GM12878 (cell line): ENCODE measurements around the gene SPOCK1. TPM values are rescaled to one million over a fixed set of nuclear protein-coding genes. Genes with fewer than 3 reads are reported as not detected.

ENCODE experiments used
- ATAC-seq: fragments of 200-7000 bp; cut with Tn5 transposase; 3 replicates; pipeline ENCODE4 v1.9.1; 2020; ENCODE audit warnings: mild to moderate bottlenecking, moderate library complexity
- BruUV-seq: library from RNA; stranded (reverse); fragments of 400-500 nt; replicated peaks from 2 replicates; lab custom pipeline; 2021; lab: Mats Ljungman, UMichigan
- CTCF ChIA-PET: fragments of 300-600 bp; sonication (Branson Sonifier 250); formaldehyde crosslinking; extraction: SDS; loops from one replicate; lab custom pipeline; 2021; ENCODE audit warnings: inconsistent platforms; lab: Yijun Ruan, JAX
- POLR2A ChIA-PET: fragments of 350-600 bp; formaldehyde crosslinking; extraction: SDS; loops from one replicate; lab custom pipeline; 2021; ENCODE audit warnings: inconsistent platforms; lab: Charles Lee
- RAD21 ChIA-PET: fragments of 300-600 bp; sonication (Branson Sonifier 250); formaldehyde crosslinking; loops from one replicate; lab custom pipeline; 2023; ENCODE audit warnings: antibody characterized with exemption; ENCODE audit not compliant: unreplicated experiment; lab: Charles Lee
- SMC1A ChIA-PET: fragments of 300-600 bp; sonication (Branson Sonifier 250); formaldehyde crosslinking; loops from one replicate; lab custom pipeline; 2023; ENCODE audit not compliant: unreplicated experiment, uncharacterized antibody; lab: Charles Lee
- DNase-seq: peaks from one replicate; pipeline ENCODE4 v3.0.0-alpha.2; 2011; ENCODE audit warnings: low read depth, low spot score
- FAIRE-seq: peaks from 3 replicates; lab custom pipeline; 2011; peaks lifted over from hg19 to GRCh38; lab: Jason Lieb, UNC
- H2AFZ ChIP-seq: 2 replicates; pipeline ENCODE4 v1.6.0; 2011; ENCODE audit warnings: low read depth, low read length, control low read depth; ENCODE audit not compliant: control insufficient read depth
- H3K27ac ChIP-seq: 2 replicates; pipeline ENCODE4 v1.5.1; 2011; ENCODE audit warnings: control low read depth; ENCODE audit not compliant: control insufficient read depth, insufficient read depth
- H3K27me3 ChIP-seq, 2 experiments: replicated peaks in 1 of 2; 2 replicates each; pipeline versions ENCODE4 v1.6.0 to v1.6.1; 2011; ENCODE audit warnings: low read length in 1 of 2; ENCODE audit not compliant: control insufficient read depth in 2 of 2, insufficient read depth in 2 of 2
- H3K36me3 ChIP-seq, 2 experiments: 2 replicates each; pipeline ENCODE4 v1.5.1; 2011; ENCODE audit warnings: low read length in 1 of 2; ENCODE audit not compliant: control insufficient read depth in 2 of 2, insufficient read depth in 2 of 2
- H3K4me1 ChIP-seq: 2 replicates; pipeline ENCODE4 v1.6.1; 2011; ENCODE audit warnings: mild to moderate bottlenecking, low read length, moderate library complexity, mixed read lengths; ENCODE audit not compliant: control insufficient read depth, insufficient read depth
- H3K4me2 ChIP-seq: 2 replicates; pipeline ENCODE4 v1.6.0; 2011; ENCODE audit warnings: control low read depth; ENCODE audit not compliant: control insufficient read depth, insufficient read depth
- H3K4me3 ChIP-seq: fragments of 200-600 bp; sonication (generic); 2 replicates; pipeline ENCODE4 v1.5.1; 2016
- H3K79me2 ChIP-seq: 2 replicates; pipeline ENCODE4 v1.6.0; 2011; ENCODE audit warnings: low read length; ENCODE audit not compliant: control insufficient read depth, insufficient read depth
- H3K9ac ChIP-seq: 2 replicates; pipeline ENCODE4 v1.8.0; 2011; ENCODE audit warnings: low read length, control low read depth, mixed read lengths; ENCODE audit not compliant: control insufficient read depth, insufficient read depth
- H3K9me3 ChIP-seq: replicated peaks from 3 replicates; pipeline ENCODE4 v1.5.1; 2011; ENCODE audit warnings: mild to moderate bottlenecking, low read length; ENCODE audit not compliant: control insufficient read depth, insufficient read depth
- H4K20me1 ChIP-seq: 2 replicates; pipeline ENCODE4 v1.6.0; 2011; ENCODE audit not compliant: control insufficient read depth, insufficient read depth
- BHLHE40 ChIP-seq, 2 experiments: fragments of 450-650 bp in 1 of 2; IDR thresholded peaks; 2 replicates each; pipeline ENCODE4 v1.6.1; 2011 to 2017; ENCODE audit warnings: low read depth in 2 of 2, borderline replicate concordance in 1 of 2, improper control_type of control experiment in 1 of 2, low read length in 1 of 2, mild to moderate bottlenecking in 1 of 2
- CHD1 ChIP-seq: IDR thresholded peaks from 2 replicates; pipeline ENCODE4 v1.6.1; 2012; ENCODE audit warnings: low read depth, low read length, improper control_type of control experiment
- EP300 ChIP-seq, 2 experiments: fragments of 150-350 bp in 1 of 2; IDR thresholded peaks; 2 replicates each; pipeline ENCODE4 v1.6.1; 2011 to 2012; ENCODE audit warnings: low read depth in 2 of 2, low read length in 2 of 2, borderline replicate concordance in 1 of 2, improper control_type of control experiment in 1 of 2, inconsistent platforms in 1 of 2; ENCODE audit not compliant: control insufficient read depth in 1 of 2
- HCFC1 ChIP-seq: fragments of 150-350 bp; IDR thresholded peaks from 2 replicates; pipeline ENCODE4 v1.6.1; 2014; ENCODE audit warnings: low read length
- LARP7 ChIP-seq: fragments of 450-650 bp; IDR thresholded peaks from 2 replicates; pipeline ENCODE4 v1.6.1; 2017; ENCODE audit warnings: mild to moderate bottlenecking
- MTA2 ChIP-seq: fragments of 450-650 bp; IDR thresholded peaks from 2 replicates; pipeline ENCODE4 v1.6.1; 2016; ENCODE audit warnings: low read depth, mild to moderate bottlenecking, moderate library complexity
- NFYA ChIP-seq: IDR thresholded peaks from 2 replicates; pipeline ENCODE4 v1.6.1; 2011; ENCODE audit warnings: low read depth, mild to moderate bottlenecking, low read length, improper control_type of control experiment, borderline replicate concordance
- NR2C1 ChIP-seq: fragments of 450-650 bp; IDR thresholded peaks from 2 replicates; pipeline ENCODE4 v1.6.1; 2017; ENCODE audit warnings: antibody characterized with exemption, mild to moderate bottlenecking, moderate library complexity
- PAX5 ChIP-seq: IDR thresholded peaks from 2 replicates; pipeline ENCODE4 v1.6.1; 2011; ENCODE audit warnings: low read depth, low read length, borderline replicate concordance
- RCOR1 ChIP-seq: conservative IDR thresholded peaks from 2 replicates; pipeline ENCODE4 v1.6.1; 2012; ENCODE audit warnings: low read depth, low read length, improper control_type of control experiment
- RFX5 ChIP-seq: IDR thresholded peaks from 2 replicates; pipeline ENCODE4 v1.6.1; 2011; ENCODE audit warnings: low read depth, low read length, improper control_type of control experiment
- SRF ChIP-seq, 2 experiments: IDR thresholded peaks; 2 replicates each; pipeline ENCODE4 v1.6.1; 2011; ENCODE audit warnings: low read depth in 2 of 2, low read length in 2 of 2, mild to moderate bottlenecking in 1 of 2, moderate library complexity in 1 of 2
- SUZ12 ChIP-seq: fragments of 200-600 bp; sonication (generic); IDR thresholded peaks from one replicate; pipeline ENCODE4 v1.6.1; 2018; ENCODE audit warnings: antibody characterized with exemption, mild to moderate bottlenecking; ENCODE audit not compliant: unreplicated experiment
- TAF1 ChIP-seq: IDR thresholded peaks from 2 replicates; pipeline ENCODE4 v1.6.1; 2011; ENCODE audit warnings: mild to moderate bottlenecking, low read depth, low read length, borderline replicate concordance
- YY1 ChIP-seq: IDR thresholded peaks from 2 replicates; pipeline ENCODE4 v1.6.1; 2011; ENCODE audit warnings: low read depth, mild to moderate bottlenecking, low read length
- WGBS: methylation state at CpG from one replicate; pipeline ENCODE4 v1.1.6; 2016; ENCODE audit warnings: low lambda C conversion rate; ENCODE audit not compliant: insufficient replicate concordance, insufficient coverage; ENCODE audit errors: missing lambda C conversion rate; 5-methylcytosine and 5-hydroxymethylcytosine counted together
- in situ Hi-C: fragments of 300-500 bp; cut with MboI; formaldehyde crosslinking; loops from 9 replicates; pipeline ENCODE4 v1.14.3; 2018; ENCODE audit warnings: mixed read lengths
- intact Hi-C: fragments of 100-400 bp; cut with micrococcal nuclease; formaldehyde crosslinking; loops from one replicate; pipeline ENCODE4 v1.14.2; 2022; ENCODE audit not compliant: unreplicated experiment
- polyA plus RNA-seq, 11 experiments: library from polyadenylated mRNA; depleted of rRNA in 4 of 11; unstranded in 6 of 11; stranded (reverse) in 5 of 11; fragments of >200 nt; fragmentation: Nextera tagmentation in 4 of 11; fragmentation: Illumina TruSeq in 1 of 11; extraction: Ambion mirVana in 4 of 11; extraction: Trizol in 1 of 11; gene quantifications; 1 replicate in 1 of 11; 2 replicates in 10 of 11; pipeline versions ENCODE4 v1.2.1 to v1.2.3, GENCODE V29; 2011 to 2016; ENCODE audit warnings: inconsistent platforms in 2 of 11, missing spikeins in 2 of 11, low read depth in 1 of 11
- total RNA-seq, 4 experiments: library from RNA; depleted of rRNA in 3 of 4; stranded (reverse); fragments of >200 nt in 3 of 4; fragmentation: Illumina TruSeq in 1 of 4; extraction: Trizol in 1 of 4; gene quantifications; 2 replicates each; pipeline versions ENCODE4 v1.2.1 to v1.2.3, GENCODE V29; 2013 to 2021
- TF ChIP-seq, protein P1 (sequence below): IDR thresholded peaks from 2 replicates; pipeline ENCODE4 v1.6.1; 2012; ENCODE audit warnings: low read length, inconsistent platforms

Gene SPOCK1
- total and polyA plus RNA-seq, 10 of the 15 experiments (the other 5 are each of a cell fraction or from before 2014, with no cell fraction given): 0.06 to 0.68 (median 0.25) TPM; not detected in 3

DNA sequence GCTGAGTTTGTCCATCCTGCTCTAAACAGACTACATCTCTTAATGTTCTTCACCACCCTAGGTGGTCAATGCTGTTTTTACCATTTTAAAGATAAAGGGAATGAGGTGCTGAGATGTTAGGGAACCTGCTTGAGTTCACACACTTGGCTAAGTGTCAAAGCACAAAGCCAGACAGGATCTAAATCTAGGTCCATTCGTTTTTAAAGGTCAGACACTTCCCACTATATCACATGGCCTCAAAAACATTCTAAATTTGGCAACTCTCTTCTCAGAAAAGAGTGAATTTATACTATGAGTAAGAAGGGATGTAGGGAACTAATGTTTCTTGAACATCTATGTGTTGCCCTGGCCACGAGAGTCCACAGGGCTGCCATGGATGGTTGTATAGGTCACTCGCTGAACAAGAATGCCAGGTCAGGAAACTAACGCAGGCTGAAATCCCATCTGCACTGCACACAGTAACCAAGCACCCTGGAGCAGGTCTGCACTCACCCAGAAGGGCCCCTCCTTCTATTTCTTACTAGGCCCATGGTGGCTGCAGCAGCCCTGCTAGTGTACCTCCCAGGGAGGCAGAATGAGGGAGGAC, 213.0 kb downstream of the SPOCK1 start:
- no peak for DNase-seq
- Histone ChIP-seq H3K79me2 (no peaks in the 10 kb centered on the region), H3K36me3 (no peaks in the 10 kb centered on the region), H2AFZ (no peak overlapping the region), H3K9ac (no peak overlapping the region), H3K9me3 (no peaks in the 10 kb centered on the region), H3K27ac (no peak overlapping the region), H3K4me3 (no peak overlapping the region), H4K20me1 (no peaks in the 10 kb centered on the region), H3K4me2 (no peak overlapping the region), H3K27me3 (peaks cover 2 to 13% of the 10 kb centered on the region in 2 experiments), H3K4me1 (no peaks in the 10 kb centered on the region)
- in situ Hi-C loops: no loop called here
- no peak for TF ChIP-seq SRF (IDR thresholded peaks at IDR 0.05; ENCODE audit: low read depth in 2 of 2, low read length in 2 of 2)
- TF ChIP-seq EP300 (IDR thresholded peaks at IDR 0.05; ENCODE audit: borderline replicate concordance in 1 of 2, control insufficient read depth in 1 of 2, low read depth in 2 of 2, low read length in 2 of 2): no peak
- no peak for TF ChIP-seq MTA2
- TF ChIP-seq TAF1: no peak
- TF ChIP-seq CHD1: no peak
- no peak for TF ChIP-seq SUZ12
- no peak for TF ChIP-seq PAX5
- no peak for TF ChIP-seq HCFC1
- no peak for TF ChIP-seq LARP7
- TF ChIP-seq RCOR1: no peak
- TF ChIP-seq NFYA: no peak
- TF ChIP-seq BHLHE40 (IDR thresholded peaks at IDR 0.05; ENCODE audit: borderline replicate concordance in 1 of 2, low read depth in 2 of 2, low read length in 1 of 2): no peak
- no peak for TF ChIP-seq NR2C1
- no peak for TF ChIP-seq YY1
- TF ChIP-seq RFX5: no peak
- TF ChIP-seq, protein P1, sequence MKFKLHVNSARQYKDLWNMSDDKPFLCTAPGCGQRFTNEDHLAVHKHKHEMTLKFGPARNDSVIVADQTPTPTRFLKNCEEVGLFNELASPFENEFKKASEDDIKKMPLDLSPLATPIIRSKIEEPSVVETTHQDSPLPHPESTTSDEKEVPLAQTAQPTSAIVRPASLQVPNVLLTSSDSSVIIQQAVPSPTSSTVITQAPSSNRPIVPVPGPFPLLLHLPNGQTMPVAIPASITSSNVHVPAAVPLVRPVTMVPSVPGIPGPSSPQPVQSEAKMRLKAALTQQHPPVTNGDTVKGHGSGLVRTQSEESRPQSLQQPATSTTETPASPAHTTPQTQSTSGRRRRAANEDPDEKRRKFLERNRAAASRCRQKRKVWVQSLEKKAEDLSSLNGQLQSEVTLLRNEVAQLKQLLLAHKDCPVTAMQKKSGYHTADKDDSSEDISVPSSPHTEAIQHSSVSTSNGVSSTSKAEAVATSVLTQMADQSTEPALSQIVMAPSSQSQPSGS: no peak
- RAD21 ChIA-PET: no interaction called here
- CTCF ChIA-PET: no interaction called here
- POLR2A ChIA-PET: no interaction called here
- 1% methylated on average over 4 of the region's 4 CpGs for WGBS
- intact Hi-C loops: no loop called here
- ATAC-seq: no peak
- FAIRE-seq: no peak
- BruUV-seq: no TSS peak
- SMC1A ChIA-PET: no interaction called here
